Activated naive CD4-positive, alpha-beta T cell treated with anti-CD3 and anti-CD28 coated beads for 36 hours (primary cell): ENCODE data around the gene ZNF407. TPM values are rescaled to one million over a fixed set of nuclear protein-coding genes. Genes with fewer than 3 reads are reported as not detected.
A peak's percentile ranks its signal among the peaks of the same experiment; 100 is the strongest.

ENCODE experiments used
- CTCF ChIA-PET: fragments of 350-600 bp; sonication (Branson Sonifier 250); formaldehyde crosslinking; loops from one replicate; lab custom pipeline; 2021; ENCODE audit warnings: antibody characterized with exemption; lab: Charles Lee
- DNase-seq: peaks from one replicate; pipeline ENCODE4 v3.0.0-alpha.2; 2020
- H3K27ac Mint-ChIP-seq: one replicate; pipeline ENCODE4 v1.8.0; 2021; ENCODE audit warnings: mild to moderate bottlenecking, mixed read lengths
- H3K27me3 Mint-ChIP-seq: one replicate; pipeline ENCODE4 v1.8.0; 2021; ENCODE audit warnings: low read depth, mixed read lengths
- H3K36me3 Mint-ChIP-seq: one replicate; pipeline ENCODE4 v1.8.0; 2021; ENCODE audit warnings: low read depth, mixed read lengths
- H3K4me1 Mint-ChIP-seq: one replicate; pipeline ENCODE4 v1.8.0; 2021; ENCODE audit warnings: low read depth, mixed read lengths
- H3K4me3 Mint-ChIP-seq: one replicate; pipeline ENCODE4 v1.8.0; 2021; ENCODE audit warnings: mild to moderate bottlenecking, moderate library complexity, mixed read lengths
- H3K9me3 Mint-ChIP-seq: one replicate; pipeline ENCODE4 v1.8.0; 2021; ENCODE audit warnings: mixed read lengths
- intact Hi-C: fragments of 100-400 bp; cut with micrococcal nuclease; formaldehyde crosslinking; loops from one replicate; pipeline ENCODE4 v1.15.1; 2023
- total RNA-seq, 2 experiments: library from RNA; stranded (reverse); gene quantifications; one replicate each; pipeline ENCODE4 v1.2.3, GENCODE V29; 2021

Gene ZNF407
- total RNA-seq, 2 experiments from 2014 or later, result 9.8 to 9.9 TPM

GRCh38 chr18:74944676-74945075 lies 347.0 kb downstream of the ZNF407 start:
- H3K27me3 Mint-ChIP-seq, result no peaks in the 10 kb centered on the region
- peaks cover 20% of the 10 kb centered on the region for H3K4me1 Mint-ChIP-seq
- no peak overlapping the region for H3K27ac Mint-ChIP-seq
- no peak overlapping the region for H3K4me3 Mint-ChIP-seq
- CTCF ChIA-PET, result no interaction called here
- no peaks in the 10 kb centered on the region for H3K36me3 Mint-ChIP-seq
- no peak for DNase-seq
- H3K9me3 Mint-ChIP-seq, result no peaks in the 10 kb centered on the region
- intact Hi-C loops, result loop anchor here (1.0 kb wide), 1 partner anchor 50 kb away; no protein-coding TSS in a partner anchor

- Mint-ChIP-seq H3K4me1 (peaks cover 33% of the 10 kb centered on the region), H3K4me3 (no peak overlapping the region), H3K36me3 (no peaks in the 10 kb centered on the region), H3K9me3 (no peaks in the 10 kb centered on the region), H3K27me3 (no peaks in the 10 kb centered on the region), H3K27ac (no peak overlapping the region)
- intact Hi-C loops, result loop anchor here (1.0 kb wide), 1 partner anchor 48 kb away; no protein-coding TSS in a partner anchor
- DNase-seq, result no peak
- CTCF ChIA-PET, result no interaction called here
Observed at GRCh38 chr18:74945774-74946545, 348.3 kb downstream of the ZNF407 start.

DNA sequence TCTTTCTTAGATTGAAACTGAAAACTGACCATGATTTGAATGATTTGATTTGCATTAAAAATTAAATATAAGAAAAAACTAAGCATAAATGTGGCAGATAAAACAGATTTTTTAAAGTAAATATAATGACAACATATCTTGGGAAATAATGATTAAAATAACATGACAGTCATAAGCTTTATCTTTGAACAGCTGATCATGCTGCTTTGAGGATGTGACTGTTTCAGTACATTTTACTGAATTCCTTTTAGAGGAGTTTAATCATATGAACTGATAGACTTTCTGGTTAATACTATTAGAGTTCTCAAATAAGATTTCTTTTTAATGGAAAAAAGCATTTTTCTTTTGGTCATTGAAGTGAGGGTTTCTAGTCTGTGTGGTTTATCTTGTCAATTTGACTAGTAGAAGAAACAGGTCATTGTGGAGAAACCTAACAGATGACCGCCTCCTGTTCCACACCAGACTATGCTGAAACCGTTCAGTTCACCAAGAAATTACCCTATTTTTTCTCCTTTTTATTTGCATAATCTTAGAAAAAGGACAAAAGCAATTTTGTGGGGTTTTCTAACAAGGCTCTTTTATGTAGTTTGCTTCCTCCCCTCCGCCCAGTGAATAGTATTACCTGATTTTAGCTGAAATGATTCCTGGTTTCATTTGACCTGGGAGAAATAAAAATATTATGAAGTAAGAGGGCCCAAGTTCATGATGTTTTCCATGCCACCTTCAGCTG lies 349.1 kb downstream of the ZNF407 start:
- no peaks in the 10 kb centered on the region for H3K27me3 Mint-ChIP-seq
- no peaks in the 10 kb centered on the region for H3K36me3 Mint-ChIP-seq
- no peak for DNase-seq
- CTCF ChIA-PET, result interaction anchor here (0.5 kb wide), 1 partner anchor 301 kb away, joined by 4 read pairs; no protein-coding TSS in a partner anchor
- H3K9me3 Mint-ChIP-seq, result no peaks in the 10 kb centered on the region
- H3K27ac Mint-ChIP-seq, result no peak overlapping the region
- intact Hi-C loops, result no loop called here
- H3K4me3 Mint-ChIP-seq, result no peak overlapping the region
- H3K4me1 Mint-ChIP-seq, result peaks cover 36% of the 10 kb centered on the region

GRCh38 chr18:74947417-74947816 lies 349.7 kb downstream of the ZNF407 start:
- H3K36me3 Mint-ChIP-seq, result no peaks in the 10 kb centered on the region
- intact Hi-C loops, result no loop called here
- H3K4me1 Mint-ChIP-seq, result peaks cover 30% of the 10 kb centered on the region
- no peaks in the 10 kb centered on the region for H3K27me3 Mint-ChIP-seq
- DNase-seq, result no peak
- no peaks in the 10 kb centered on the region for H3K9me3 Mint-ChIP-seq
- no peak overlapping the region for H3K4me3 Mint-ChIP-seq
- CTCF ChIA-PET, result interaction anchor here (0.5 kb wide), 1 partner anchor 300 kb away, joined by 4 read pairs; no protein-coding TSS in a partner anchor
- H3K27ac Mint-ChIP-seq, result no peak overlapping the region

GRCh38 chr18:74947875-74948274 lies 350.2 kb downstream of the ZNF407 start:
- H3K27me3 Mint-ChIP-seq, result no peaks in the 10 kb centered on the region
- no peaks in the 10 kb centered on the region for H3K9me3 Mint-ChIP-seq
- CTCF ChIA-PET, result no interaction called here
- no peaks in the 10 kb centered on the region for H3K36me3 Mint-ChIP-seq
- no peak for DNase-seq
- H3K4me1 Mint-ChIP-seq, result peaks cover 26% of the 10 kb centered on the region
- no peak overlapping the region for H3K27ac Mint-ChIP-seq
- intact Hi-C loops, result no loop called here
- no peak overlapping the region for H3K4me3 Mint-ChIP-seq

- Mint-ChIP-seq H3K27me3 (no peaks in the 10 kb centered on the region), H3K9me3 (no peaks in the 10 kb centered on the region), H3K36me3 (no peaks in the 10 kb centered on the region), H3K4me1 (peaks cover 22% of the 10 kb centered on the region), H3K27ac (no peak overlapping the region), H3K4me3 (no peak overlapping the region)
- CTCF ChIA-PET, result no interaction called here
- no peak for DNase-seq
- intact Hi-C loops, result loop anchor here (2.0 to 5.0 kb wide), 2 partner anchors 121 to 258 kb away; partner anchors contain the start of gene PTGR3
Observed at GRCh38 chr18:74949611-74950010, 351.9 kb downstream of the ZNF407 start.

DNA sequence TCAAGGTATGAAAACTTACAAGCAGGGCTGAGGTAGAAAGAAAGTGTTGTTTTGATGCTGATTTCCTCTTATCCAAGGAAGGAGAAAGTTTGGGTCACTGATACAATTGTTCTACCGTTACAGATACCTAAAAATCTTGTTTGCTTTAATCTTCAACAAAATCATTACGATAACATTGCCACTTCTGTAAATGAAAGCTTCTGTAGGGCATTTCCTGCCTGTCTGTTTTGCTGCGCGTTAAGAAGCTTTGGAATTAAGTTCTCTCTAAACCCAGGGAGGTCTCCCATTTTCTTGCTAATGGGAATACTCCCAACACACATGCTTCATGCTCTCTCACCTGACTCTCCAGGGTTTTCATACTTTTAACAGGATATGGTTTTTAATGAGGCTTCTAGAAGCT lies 352.8 kb downstream of the ZNF407 start:
- no peak for DNase-seq
- no peaks in the 10 kb centered on the region for H3K27me3 Mint-ChIP-seq
- peak overlapping the region; percentile 23 for H3K4me3 Mint-ChIP-seq
- peaks cover 22% of the 10 kb centered on the region for H3K4me1 Mint-ChIP-seq
- H3K27ac Mint-ChIP-seq, result peak overlapping the region; percentile 6
- H3K9me3 Mint-ChIP-seq, result no peaks in the 10 kb centered on the region
- CTCF ChIA-PET, result interaction anchor here (0.6 kb wide), 1 partner anchor 355 kb away, joined by 4 read pairs; no protein-coding TSS in a partner anchor
- intact Hi-C loops, result loop anchor here (2.0 to 5.0 kb wide), 2 partner anchors 120 to 257 kb away; partner anchors contain the start of gene PTGR3
- H3K36me3 Mint-ChIP-seq, result no peaks in the 10 kb centered on the region

DNA sequence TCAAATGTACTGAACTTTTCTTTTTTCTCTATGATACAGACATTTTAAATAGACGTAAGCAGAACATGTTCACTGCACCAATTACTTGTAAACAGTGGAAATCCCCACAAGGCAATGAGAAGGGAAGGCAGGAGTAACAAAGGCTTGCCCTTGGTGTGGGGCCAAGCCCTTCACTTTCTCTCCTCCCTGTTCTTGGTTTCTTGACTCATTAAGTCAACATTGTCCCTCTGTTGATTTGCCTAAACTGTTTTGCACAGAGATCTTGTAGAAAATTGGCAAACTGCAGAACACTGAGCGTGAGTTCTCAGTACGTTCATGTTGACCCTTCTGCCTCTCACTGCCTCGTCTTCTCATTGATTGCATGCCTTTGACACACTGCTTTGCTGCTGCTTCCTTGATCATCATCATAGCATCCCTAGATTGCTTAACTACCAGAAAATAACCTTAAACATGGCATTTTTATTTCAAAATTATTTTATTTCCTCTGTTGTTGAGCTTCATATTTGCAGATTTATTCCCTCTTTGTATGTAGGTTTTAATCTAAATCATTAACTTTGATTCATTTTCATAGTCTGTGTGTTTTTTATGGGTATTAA lies 353.6 kb downstream of the ZNF407 start:
- Mint-ChIP-seq H3K27me3 (no peaks in the 10 kb centered on the region), H3K4me3 (no peak overlapping the region), H3K9me3 (no peaks in the 10 kb centered on the region), H3K4me1 (peaks cover 22% of the 10 kb centered on the region), H3K36me3 (no peaks in the 10 kb centered on the region), H3K27ac (peak overlapping the region; percentile 18)
- intact Hi-C loops, result loop anchor here (1.0 to 5.0 kb wide), 4 partner anchors 9 to 256 kb away; partner anchors contain the start of gene PTGR3
- peak; percentile 47 for DNase-seq
- CTCF ChIA-PET, result interaction anchor here (0.6 kb wide), 1 partner anchor 356 kb away, joined by 4 read pairs; no protein-coding TSS in a partner anchor

DNA sequence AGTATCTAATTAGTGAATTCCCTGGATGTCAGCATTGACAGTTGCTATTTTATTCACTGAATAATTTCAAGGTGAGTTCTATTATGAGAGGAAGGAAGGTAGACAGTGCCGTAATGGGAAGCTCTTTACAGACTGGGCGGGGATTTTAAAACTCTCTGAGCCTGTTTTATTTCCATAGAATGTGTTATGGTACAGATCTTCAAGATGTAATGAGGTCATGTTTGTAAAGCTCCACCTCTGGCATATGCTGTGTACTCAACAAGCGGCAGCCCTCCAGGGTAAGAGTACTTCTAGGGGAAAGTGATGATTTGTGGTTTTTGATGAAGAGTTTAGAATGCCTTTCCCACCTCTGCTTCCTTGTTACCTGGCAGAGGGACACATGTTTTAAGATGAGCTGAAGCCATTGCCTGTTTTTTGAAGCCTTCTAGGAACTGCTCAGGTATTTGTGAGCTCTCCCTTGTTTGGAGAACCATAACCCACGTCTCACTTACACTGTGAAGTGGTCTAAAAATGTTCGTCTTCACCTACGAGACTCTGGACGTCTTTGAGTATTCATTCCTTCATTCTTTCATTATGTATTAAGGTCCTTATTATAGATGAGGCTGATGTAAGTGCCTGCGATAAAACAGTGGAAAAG lies 360.0 kb downstream of the ZNF407 start:
- DNase-seq, result no peak
- Mint-ChIP-seq H3K9me3 (no peaks in the 10 kb centered on the region), H3K27ac (no peak overlapping the region), H3K27me3 (no peaks in the 10 kb centered on the region), H3K36me3 (peaks cover 9% of the 10 kb centered on the region), H3K4me3 (no peak overlapping the region), H3K4me1 (no peaks in the 10 kb centered on the region)
- intact Hi-C loops, result no loop called here
- CTCF ChIA-PET, result interaction anchor here (0.7 kb wide), 1 partner anchor 261 kb away, joined by 3 read pairs; no protein-coding TSS in a partner anchor

DNA sequence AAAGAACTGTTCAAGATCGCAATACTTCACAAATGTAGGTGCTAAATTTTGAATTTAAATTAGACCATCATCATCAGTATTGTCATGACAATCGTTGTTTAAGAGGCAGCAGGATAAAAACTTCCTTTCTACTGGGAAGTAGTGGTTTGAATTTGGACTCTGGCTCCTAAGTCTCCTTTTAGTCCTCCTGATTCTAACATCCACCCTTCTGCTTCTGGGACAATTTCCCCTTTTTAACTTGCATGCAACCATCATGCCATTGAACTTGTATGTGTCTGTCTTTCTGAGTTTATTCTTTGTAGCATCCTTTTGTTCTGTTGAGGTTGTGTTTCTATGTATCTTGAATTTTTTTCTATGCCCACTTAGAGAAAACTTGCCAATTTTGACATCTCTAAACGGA lies 361.5 kb downstream of the ZNF407 start:
- H3K4me1 Mint-ChIP-seq, result no peaks in the 10 kb centered on the region
- intact Hi-C loops, result no loop called here
- H3K4me3 Mint-ChIP-seq, result no peak overlapping the region
- H3K9me3 Mint-ChIP-seq, result no peaks in the 10 kb centered on the region
- CTCF ChIA-PET, result no interaction called here
- no peaks in the 10 kb centered on the region for H3K27me3 Mint-ChIP-seq
- H3K27ac Mint-ChIP-seq, result no peak overlapping the region
- H3K36me3 Mint-ChIP-seq, result peaks cover 9% of the 10 kb centered on the region
- DNase-seq, result no peak

- Mint-ChIP-seq H3K27ac (no peak overlapping the region), H3K27me3 (no peaks in the 10 kb centered on the region), H3K4me1 (no peaks in the 10 kb centered on the region), H3K4me3 (no peak overlapping the region), H3K36me3 (peaks cover 16% of the 10 kb centered on the region), H3K9me3 (peaks cover 5% of the 10 kb centered on the region)
- DNase-seq, result no peak
- intact Hi-C loops, result loop anchor here (5.0 kb wide), 1 partner anchor 64 kb away; no protein-coding TSS in a partner anchor
- CTCF ChIA-PET, result interaction anchor here (0.7 kb wide), 1 partner anchor 187 kb away, joined by 5 read pairs; no protein-coding TSS in a partner anchor
Observed at GRCh38 chr18:74961596-74961995, 363.9 kb downstream of the ZNF407 start.
